Panc1 (cell line): ENCODE measurements around the gene C4orf50. TPM values are rescaled to one million over a fixed set of nuclear protein-coding genes. Genes with fewer than 3 reads are reported as not detected.

ENCODE experiments used
- ATAC-seq: fragments of 200-7000 bp; cut with Tn5 transposase; 2 replicates; pipeline ENCODE4 v1.9.1; 2020; ENCODE audit warnings: mild to moderate bottlenecking, moderate library complexity
- BruUV-seq: library from RNA; stranded (reverse); fragments of 400-500 nt; replicated peaks from 2 replicates; lab custom pipeline; 2021; lab: Mats Ljungman, UMichigan
- CTCF ChIA-PET: fragments of 300-600 bp; sonication (Branson Sonifier 250); formaldehyde crosslinking; loops from one replicate; lab custom pipeline; 2022; ENCODE audit warnings: antibody characterized with exemption; lab: Charles Lee
- POLR2A ChIA-PET: fragments of 300-600 bp; sonication (Branson Sonifier 250); formaldehyde crosslinking; loops from one replicate; lab custom pipeline; 2022; ENCODE audit warnings: antibody characterized with exemption; lab: Charles Lee
- DNase-seq: peaks from one replicate; pipeline ENCODE4 v3.0.0-alpha.2; 2010; ENCODE audit warnings: low read depth, low spot score
- H3K27ac ChIP-seq: 2 replicates; pipeline ENCODE4 v1.5.1; 2011; ENCODE audit warnings: mild to moderate bottlenecking, low read length, inconsistent platforms
- H3K27me3 ChIP-seq: fragments of 200-500 bp; sonication (Bioruptor generic); 2 replicates; pipeline ENCODE4 v1.6.0; 2014; ENCODE audit warnings: low read length, inconsistent platforms; ENCODE audit not compliant: control insufficient read depth, insufficient read depth
- H3K36me3 ChIP-seq: fragments of 200-500 bp; sonication (Bioruptor generic); 2 replicates; pipeline ENCODE4 v1.5.1; 2014; ENCODE audit warnings: inconsistent platforms, mild to moderate bottlenecking, low read length, moderate library complexity; ENCODE audit not compliant: control insufficient read depth, insufficient read depth
- H3K4me1 ChIP-seq: 2 replicates; pipeline ENCODE4 v1.5.1; 2011; ENCODE audit warnings: inconsistent platforms, mild to moderate bottlenecking, low read length, moderate library complexity; ENCODE audit not compliant: control insufficient read depth, insufficient read depth
- H3K4me3 ChIP-seq, 2 experiments: 2 replicates each; pipeline ENCODE4 v1.5.1; 2011 to 2012; ENCODE audit warnings: low read depth in 2 of 2, low read length in 2 of 2, mild to moderate bottlenecking in 2 of 2, inconsistent platforms in 1 of 2, moderate library complexity in 1 of 2
- H3K9me3 ChIP-seq: fragments of 200-500 bp; sonication (Bioruptor generic); 2 replicates; pipeline ENCODE4 v1.5.1; 2014; ENCODE audit warnings: low read depth, mild to moderate bottlenecking, inconsistent platforms, low read length, moderate library complexity; ENCODE audit not compliant: control insufficient read depth, insufficient read depth
- CTCF ChIP-seq: fragments of 450-650 bp; IDR thresholded peaks from 2 replicates; pipeline ENCODE4 v1.5.1; 2017; ENCODE audit warnings: mild to moderate bottlenecking
- POLR2AphosphoS5 ChIP-seq: IDR thresholded peaks from 2 replicates; pipeline ENCODE4 v1.6.1; 2012; ENCODE audit warnings: mild to moderate bottlenecking, low read depth, low read length, moderate library complexity
- REST ChIP-seq, 2 experiments: IDR thresholded peaks; 2 replicates each; pipeline ENCODE4 v1.6.1; 2011 to 2012; ENCODE audit warnings: low read depth in 2 of 2, control low read depth in 1 of 2, low read length in 1 of 2, mild to moderate bottlenecking in 1 of 2, moderate library complexity in 1 of 2; ENCODE audit not compliant: insufficient read depth in 1 of 2
- SIN3A ChIP-seq: IDR thresholded peaks from 2 replicates; pipeline ENCODE4 v1.6.1; 2012; ENCODE audit warnings: low read depth, mild to moderate bottlenecking, low read length, moderate library complexity, borderline replicate concordance; ENCODE audit not compliant: insufficient read depth
- TCF7L2 ChIP-seq: IDR thresholded peaks from 2 replicates; pipeline ENCODE4 v1.6.1; 2011; ENCODE audit warnings: mild to moderate bottlenecking, low read depth, low read length, inconsistent platforms
- in situ Hi-C: cut with HindIII; loops from 2 replicates; pipeline ENCODE4 v1.10.0; 2016; ENCODE audit warnings: low sequenced_read_pairs, low pct_unique_long_range_greater_than_20kb
- intact Hi-C: fragments of 100-400 bp; cut with micrococcal nuclease; formaldehyde crosslinking; loops from one replicate; pipeline ENCODE4 v1.10.0; 2022; ENCODE audit not compliant: unreplicated experiment
- total RNA-seq: library from RNA; stranded (reverse); gene quantifications from one replicate; pipeline ENCODE4 v1.2.1, GENCODE V29; 2021; ENCODE audit not compliant: unreplicated experiment

C4orf50 gene
- total RNA-seq, 1 experiment from 2014 or later: under 0.01 TPM

- DNase-seq: no peak
- no TSS peak for BruUV-seq
- Histone ChIP-seq H3K36me3 (no peaks in the 10 kb centered on the region), H3K9me3 (no peaks in the 10 kb centered on the region), H3K27ac (no peak overlapping the region), H3K4me1 (no peaks in the 10 kb centered on the region), H3K4me3 (no peak overlapping the region), H3K27me3 (peaks cover 17% of the 10 kb centered on the region)
- no peak for ATAC-seq
- intact Hi-C loops (no loop called here), in situ Hi-C loops (no loop called here)
- no peak for TF ChIP-seq CTCF
- no peak for TF ChIP-seq TCF7L2
- TF ChIP-seq REST (IDR thresholded peaks at IDR 0.05; ENCODE audit: insufficient read depth in 1 of 2, low read depth in 2 of 2, low read length in 1 of 2): no peak
- ChIA-PET POLR2A (no interaction called here), CTCF (no interaction called here)
Measured at GRCh38 chr4:5897674-5898073, 120.6 kb downstream of the C4orf50 start.

- in situ Hi-C loops: no loop called here
- ATAC-seq: no peak
- no TSS peak for BruUV-seq
- TF ChIP-seq CTCF (no peak), POLR2AphosphoS5 (no peak), TCF7L2 (no peak), SIN3A (no peak), REST (IDR thresholded peaks at IDR 0.05; ENCODE audit: insufficient read depth in 1 of 2, low read depth in 2 of 2, low read length in 1 of 2) (no peak)
- CTCF ChIA-PET: no interaction called here
- Histone ChIP-seq H3K36me3 (no peaks in the 10 kb centered on the region), H3K4me1 (no peaks in the 10 kb centered on the region), H3K4me3 (no peak overlapping the region), H3K9me3 (no peaks in the 10 kb centered on the region), H3K27me3 (peaks cover 13% of the 10 kb centered on the region), H3K27ac (no peak overlapping the region)
- intact Hi-C loops: no loop called here
- DNase-seq: no peak
- POLR2A ChIA-PET: no interaction called here
Measured at GRCh38 chr4:5895287-5895686, 122.9 kb downstream of the C4orf50 start.
